A172 (cell line): ENCODE data around the gene CHID1. TPM values are rescaled to one million over a fixed set of nuclear protein-coding genes. Genes with fewer than 3 reads are reported as not detected.
A peak's percentile ranks its signal among the peaks of the same experiment; 100 is the strongest.

Experiments
- DNase-seq: peaks from one replicate; pipeline ENCODE4 v3.0.0-alpha.2; 2015; ENCODE audit warnings: low spot score
- total RNA-seq: library from RNA; depleted of rRNA; stranded (reverse); fragments of >200 nt; shearing (Covaris generic); gene quantifications from 2 replicates; pipeline ENCODE4 v1.2.3, GENCODE V29; 2014

Gene CHID1
- total RNA-seq, 1 experiment from 2014 or later: 66.7 TPM

- no peak for DNase-seq
These were observed 44.9 kb downstream of the CHID1 start for GRCh38 chr11:865462-866430.

- DNase-seq: no peak
These were observed 45.7 kb downstream of the CHID1 start for GRCh38 chr11:864898-865297.

DNA sequence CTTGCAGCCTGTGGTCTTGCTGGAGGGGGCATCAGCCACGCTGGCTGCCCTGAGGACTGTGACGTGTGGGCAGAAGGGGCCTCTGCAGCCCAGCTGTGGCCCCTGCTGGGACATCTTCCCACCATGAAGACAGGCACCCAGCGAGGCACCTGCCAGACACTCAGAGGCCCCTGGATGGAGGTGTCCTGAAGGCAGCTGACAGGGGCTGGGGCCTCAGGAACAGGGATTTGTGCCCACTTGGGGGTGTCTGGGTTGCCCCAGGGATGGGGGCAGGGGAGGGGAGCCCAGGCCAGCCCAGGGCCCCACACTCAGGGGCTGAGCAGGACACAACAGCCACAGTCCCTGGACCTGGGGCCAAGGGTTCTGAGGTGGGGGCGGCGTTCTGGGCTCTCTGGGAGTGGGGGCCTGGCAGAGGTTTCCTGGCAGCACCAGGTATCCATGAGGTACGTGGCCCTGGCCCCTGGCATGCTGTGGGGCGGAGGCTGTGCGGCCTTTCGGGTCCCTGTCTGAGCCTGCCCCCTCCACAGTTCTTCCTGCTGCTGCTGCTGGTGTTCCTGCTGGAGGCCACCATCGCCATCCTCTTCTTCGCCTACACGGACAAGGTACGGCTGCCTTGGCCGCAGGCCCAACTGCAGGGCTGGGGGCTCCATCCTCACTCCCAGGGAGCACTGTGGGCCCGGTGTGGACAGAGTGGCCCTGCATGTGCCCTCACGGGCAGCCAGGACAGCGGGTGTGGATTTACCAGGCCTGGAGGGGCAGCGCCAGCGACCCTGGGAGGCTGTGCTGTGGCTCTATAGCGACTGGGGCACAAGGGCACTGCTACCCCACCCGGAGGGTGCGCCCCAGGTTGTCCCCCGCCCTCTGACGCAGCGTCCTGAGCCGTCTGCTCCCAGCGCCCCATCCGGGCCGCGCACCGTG, 46.4 kb downstream of the CHID1 start:
- DNase-seq: no peak

GRCh38 chr11:863023-863909, 47.3 kb downstream of the CHID1 start:
- DNase-seq: no peak

GRCh38 chr11:862696-863022, 48.0 kb downstream of the CHID1 start:
- DNase-seq: no peak

GRCh38 chr11:862081-862661, 48.4 kb downstream of the CHID1 start:
- no peak for DNase-seq

DNA sequence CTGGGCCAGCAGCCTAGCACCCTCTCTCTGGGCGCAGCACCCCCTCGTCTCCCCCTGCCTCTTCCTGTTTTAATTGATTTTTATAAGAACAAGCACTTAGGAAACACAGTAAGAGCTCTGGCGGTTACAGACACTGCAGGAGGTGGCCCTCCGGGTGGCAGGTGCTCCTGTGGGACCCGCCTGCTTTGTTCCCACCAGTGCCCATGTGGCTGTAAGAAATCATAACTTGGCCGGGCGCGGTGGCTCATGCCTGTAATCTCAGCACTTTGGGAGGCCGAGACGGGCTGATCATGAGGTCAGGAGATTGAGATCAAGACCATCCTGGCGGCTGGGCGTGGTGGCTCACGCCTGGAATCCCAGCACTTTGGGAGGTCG, 49.5 kb downstream of the CHID1 start:
- DNase-seq: no peak

DNA sequence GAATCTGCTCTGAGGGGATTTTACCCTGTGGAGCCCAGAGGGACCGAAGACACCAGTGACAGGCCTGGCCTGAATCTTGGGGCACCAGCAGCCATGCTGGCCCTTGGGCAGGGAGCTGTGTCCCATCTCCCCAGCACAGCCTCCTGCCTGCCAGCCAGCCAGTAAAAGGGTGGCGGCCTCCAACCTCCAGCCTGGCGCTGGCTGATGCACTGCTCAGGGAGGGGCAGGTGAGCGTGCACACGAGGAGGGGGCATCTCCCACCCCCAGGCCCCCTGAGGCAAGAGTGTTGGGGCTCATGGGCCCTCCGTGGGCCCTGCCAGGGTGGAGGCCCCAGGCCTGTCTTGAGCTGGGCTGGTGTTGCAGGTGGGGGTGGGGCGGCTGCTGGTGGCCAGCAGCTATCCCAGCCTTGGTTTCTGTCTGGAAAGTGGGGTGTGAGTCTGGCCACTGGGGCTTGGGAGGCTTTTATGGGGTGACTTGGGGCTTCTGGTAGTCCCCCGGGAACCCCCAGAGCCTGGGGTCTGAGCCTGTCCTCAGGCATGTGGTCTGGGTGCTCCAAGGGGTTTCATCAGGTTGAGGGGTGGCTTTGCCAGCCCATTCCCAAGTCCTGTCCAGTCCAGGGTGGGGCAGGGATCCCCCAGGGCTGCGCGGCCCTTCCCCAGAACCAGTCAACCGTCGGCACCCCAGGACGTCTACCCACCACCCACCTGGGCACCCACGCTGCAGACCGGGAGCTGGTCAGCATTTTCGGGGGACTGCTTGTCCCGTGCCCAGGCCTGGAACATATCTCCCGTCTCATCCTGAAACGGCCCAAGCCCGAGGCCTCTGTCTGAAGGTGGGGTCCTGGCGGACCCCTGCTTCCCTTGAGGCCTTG, 50.1 kb downstream of the CHID1 start:
- DNase-seq: no peak

GRCh38 chr11:859394-860131, 51.0 kb downstream of the CHID1 start:
- DNase-seq: peak; percentile 63

GRCh38 chr11:858762-859339, 51.8 kb downstream of the CHID1 start:
- no peak for DNase-seq

DNA sequence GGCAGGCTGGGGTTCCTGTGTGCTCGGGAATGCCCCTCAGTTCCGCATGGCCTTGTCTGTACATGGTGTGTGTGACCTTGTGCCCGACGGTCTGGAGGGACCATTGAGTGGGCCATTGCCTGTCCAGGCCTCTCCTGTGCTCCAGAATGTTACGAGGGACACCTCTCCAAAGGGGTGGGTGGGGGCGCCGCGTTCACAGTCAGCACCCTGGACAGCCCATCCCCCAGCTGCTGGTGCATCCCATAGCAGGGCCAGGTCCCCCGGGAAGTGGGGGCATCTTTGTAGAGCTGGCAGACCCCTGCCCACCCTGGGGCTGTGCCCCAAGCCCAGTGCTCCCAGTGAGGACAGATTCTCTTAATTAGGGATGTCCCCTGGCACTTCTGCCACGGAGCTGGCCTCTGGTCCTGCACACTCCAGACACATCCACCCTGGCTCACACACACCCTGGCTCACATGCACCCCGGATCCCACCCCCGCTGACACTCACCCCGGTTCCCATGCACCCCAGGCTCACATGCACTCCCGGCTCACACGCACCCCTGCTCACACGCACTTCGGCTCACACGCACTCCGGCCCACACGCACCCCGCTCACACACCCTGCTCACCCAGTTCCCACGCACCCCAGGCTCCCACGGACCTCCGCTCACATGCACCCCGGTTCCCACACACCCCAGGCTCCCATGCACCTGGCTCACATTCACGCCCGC, 52.4 kb downstream of the CHID1 start:
- DNase-seq: no peak

DNA sequence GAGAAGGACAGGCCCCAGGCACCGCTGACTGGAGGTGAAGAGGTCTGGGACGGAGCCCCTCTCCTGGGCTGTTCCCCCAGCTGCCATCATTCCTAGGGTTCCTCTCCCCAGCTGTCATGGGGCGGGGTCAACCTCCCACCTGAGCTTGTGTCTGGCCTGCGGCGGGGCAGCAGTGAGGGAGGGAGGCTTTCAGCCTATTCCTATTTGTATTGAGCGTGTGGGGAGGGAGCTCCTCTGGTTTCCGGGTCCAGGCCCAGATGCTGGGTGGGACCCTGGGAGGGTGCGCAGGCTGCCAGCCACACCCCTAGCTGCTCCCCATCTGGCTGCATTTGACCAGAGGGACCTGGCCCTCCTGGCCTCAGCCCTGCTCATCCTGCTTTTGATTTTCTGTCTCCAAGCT, 54.2 kb downstream of the CHID1 start:
- no peak for DNase-seq

GRCh38 chr11:855796-856195, 54.8 kb downstream of the CHID1 start:
- DNase-seq: no peak

DNA sequence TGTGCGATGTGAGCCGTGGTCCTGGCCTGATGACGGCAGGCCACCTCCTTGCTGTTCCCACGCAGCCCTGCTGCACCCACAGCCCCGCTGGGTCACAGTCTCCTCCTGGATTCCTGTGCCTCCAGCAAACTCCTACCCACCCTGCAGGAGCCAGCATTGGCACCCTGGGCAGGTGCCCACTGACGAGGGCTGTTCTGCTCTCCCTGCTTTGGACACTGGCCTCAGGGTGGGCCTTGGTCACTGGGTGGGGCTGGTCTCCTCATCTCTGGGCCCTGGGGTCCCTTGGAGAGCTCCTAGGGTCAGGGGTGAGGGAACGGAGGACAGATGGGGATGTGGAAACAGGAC, 55.3 kb downstream of the CHID1 start:
- no peak for DNase-seq

- DNase-seq: no peak
These were observed 55.8 kb downstream of the CHID1 start for GRCh38 chr11:854601-855329.

- DNase-seq: no peak
These were observed 56.7 kb downstream of the CHID1 start for GRCh38 chr11:853682-854448.

DNA sequence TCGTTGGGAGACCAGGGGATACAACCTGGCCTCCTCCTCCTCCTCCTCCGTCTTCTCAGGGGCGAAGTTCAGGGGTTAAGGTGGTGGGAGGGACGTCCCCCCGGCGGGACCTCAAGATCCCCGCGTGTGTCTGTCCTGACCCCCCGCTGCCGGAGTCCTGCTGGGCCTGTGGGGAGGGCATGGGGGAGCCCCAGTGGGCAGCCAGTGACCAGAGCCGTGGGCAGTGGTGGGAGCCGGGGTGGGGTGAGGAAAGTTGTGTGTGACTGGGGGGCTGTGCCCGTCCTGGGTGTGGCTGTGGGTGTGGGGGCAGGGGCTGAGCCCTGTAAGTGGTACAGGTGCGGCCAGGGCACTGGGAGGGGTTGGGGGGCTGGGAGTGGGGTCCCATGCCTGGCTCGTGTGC, 57.8 kb downstream of the CHID1 start:
- no peak for DNase-seq
